Upper lobe of right lung (tissue), 1 donor: Measurements from ENCODE around the gene TNFRSF13B. TPM values are rescaled to one million over a fixed set of nuclear protein-coding genes. Genes with fewer than 3 reads are reported as not detected.

Experiments
- ATAC-seq: fragments of 200-7000 bp; cut with Tn5 transposase; one replicate; pipeline ENCODE4 v1.9.1; 2020; ENCODE audit warnings: mild to moderate bottlenecking, moderate library complexity
- DNase-seq: peaks from one replicate; pipeline ENCODE4 v3.0.0-alpha.2; 2020
- H3K27ac ChIP-seq: fragments of 200-600 bp; one replicate; pipeline ENCODE4 v1.8.0; 2022
- H3K27me3 ChIP-seq: fragments of 200-600 bp; one replicate; pipeline ENCODE4 v1.8.0; 2022; ENCODE audit warnings: mild to moderate bottlenecking
- H3K36me3 ChIP-seq: fragments of 200-600 bp; one replicate; pipeline ENCODE4 v1.8.0; 2022
- H3K4me1 ChIP-seq: fragments of 200-600 bp; one replicate; pipeline ENCODE4 v1.8.0; 2022
- H3K4me3 ChIP-seq: fragments of 200-600 bp; one replicate; pipeline ENCODE4 v1.8.0; 2022; ENCODE audit warnings: mild to moderate bottlenecking
- H3K9me3 ChIP-seq: fragments of 200-600 bp; one replicate; pipeline ENCODE4 v1.8.0; 2022
- CTCF ChIP-seq: fragments of 200-600 bp; IDR thresholded peaks from one replicate; pipeline ENCODE4 v1.8.0; 2022; ENCODE audit warnings: antibody characterized with exemption
- intact Hi-C: fragments of 100-400 bp; cut with DNase I; formaldehyde crosslinking; loops from one replicate; pipeline ENCODE4 v1.11.0; 2022
- total RNA-seq: library from RNA; stranded (reverse); fragmentation: NEBNext Ultra II Directional; extraction: Animal tissue kit (Norgen Biotek cat#: 25700); gene quantifications from one replicate; pipeline ENCODE4 v1.2.1, GENCODE V29; 2021
- donor health status: DM: no; HTN: yes; CAD: no; lungs with severe emphysema.

TNFRSF13B gene
- total RNA-seq, 1 donor from 2014 or later: not detected

GRCh38 chr17:16929757-16930520 lies 42.0 kb downstream of the TNFRSF13B start:
- H3K4me3 ChIP-seq: no peak overlapping the region
- H3K36me3 ChIP-seq: no peaks in the 10 kb centered on the region
- no peaks in the 10 kb centered on the region for H3K27me3 ChIP-seq
- no peak for TF ChIP-seq CTCF
- H3K4me1 ChIP-seq: no peaks in the 10 kb centered on the region
- peak; percentile 49 for DNase-seq
- H3K9me3 ChIP-seq: no peaks in the 10 kb centered on the region
- H3K27ac ChIP-seq: no peak overlapping the region
- intact Hi-C loops: no loop called here
- no peak for ATAC-seq

GRCh38 chr17:16929035-16929680 lies 42.8 kb downstream of the TNFRSF13B start:
- Histone ChIP-seq H3K36me3 (no peaks in the 10 kb centered on the region), H3K27me3 (no peaks in the 10 kb centered on the region), H3K4me1 (no peaks in the 10 kb centered on the region), H3K27ac (no peak overlapping the region), H3K9me3 (no peaks in the 10 kb centered on the region), H3K4me3 (no peak overlapping the region)
- DNase-seq: peak; percentile 64
- intact Hi-C loops: no loop called here
- no peak for TF ChIP-seq CTCF
- peak; percentile 31 for ATAC-seq

- no peaks in the 10 kb centered on the region for H3K27me3 ChIP-seq
- no peak for TF ChIP-seq CTCF
- H3K4me3 ChIP-seq: no peak overlapping the region
- no peaks in the 10 kb centered on the region for H3K9me3 ChIP-seq
- intact Hi-C loops: no loop called here
- no peaks in the 10 kb centered on the region for H3K36me3 ChIP-seq
- DNase-seq (peak; percentile 40), ATAC-seq (no peak)
- no peaks in the 10 kb centered on the region for H3K4me1 ChIP-seq
- no peak overlapping the region for H3K27ac ChIP-seq
Observed at GRCh38 chr17:16928406-16929034, 43.4 kb downstream of the TNFRSF13B start.

- intact Hi-C loops: no loop called here
- ATAC-seq: no peak
- Histone ChIP-seq H3K4me3 (no peak overlapping the region), H3K27ac (no peak overlapping the region), H3K4me1 (no peaks in the 10 kb centered on the region), H3K9me3 (no peaks in the 10 kb centered on the region), H3K36me3 (no peaks in the 10 kb centered on the region), H3K27me3 (no peaks in the 10 kb centered on the region)
- DNase-seq: peak; percentile 53
- TF ChIP-seq CTCF: no peak
Observed at GRCh38 chr17:16927641-16928321, 44.1 kb downstream of the TNFRSF13B start.

GRCh38 chr17:16926571-16927451 lies 45.1 kb downstream of the TNFRSF13B start:
- Histone ChIP-seq H3K36me3 (no peaks in the 10 kb centered on the region), H3K27ac (no peak overlapping the region), H3K9me3 (no peaks in the 10 kb centered on the region), H3K27me3 (no peaks in the 10 kb centered on the region), H3K4me1 (no peaks in the 10 kb centered on the region), H3K4me3 (no peak overlapping the region)
- ATAC-seq: no peak
- peak; percentile 51 for DNase-seq
- no peak for TF ChIP-seq CTCF
- intact Hi-C loops: no loop called here
